ENCODE data around the gene PLXNB3.

DNA sequence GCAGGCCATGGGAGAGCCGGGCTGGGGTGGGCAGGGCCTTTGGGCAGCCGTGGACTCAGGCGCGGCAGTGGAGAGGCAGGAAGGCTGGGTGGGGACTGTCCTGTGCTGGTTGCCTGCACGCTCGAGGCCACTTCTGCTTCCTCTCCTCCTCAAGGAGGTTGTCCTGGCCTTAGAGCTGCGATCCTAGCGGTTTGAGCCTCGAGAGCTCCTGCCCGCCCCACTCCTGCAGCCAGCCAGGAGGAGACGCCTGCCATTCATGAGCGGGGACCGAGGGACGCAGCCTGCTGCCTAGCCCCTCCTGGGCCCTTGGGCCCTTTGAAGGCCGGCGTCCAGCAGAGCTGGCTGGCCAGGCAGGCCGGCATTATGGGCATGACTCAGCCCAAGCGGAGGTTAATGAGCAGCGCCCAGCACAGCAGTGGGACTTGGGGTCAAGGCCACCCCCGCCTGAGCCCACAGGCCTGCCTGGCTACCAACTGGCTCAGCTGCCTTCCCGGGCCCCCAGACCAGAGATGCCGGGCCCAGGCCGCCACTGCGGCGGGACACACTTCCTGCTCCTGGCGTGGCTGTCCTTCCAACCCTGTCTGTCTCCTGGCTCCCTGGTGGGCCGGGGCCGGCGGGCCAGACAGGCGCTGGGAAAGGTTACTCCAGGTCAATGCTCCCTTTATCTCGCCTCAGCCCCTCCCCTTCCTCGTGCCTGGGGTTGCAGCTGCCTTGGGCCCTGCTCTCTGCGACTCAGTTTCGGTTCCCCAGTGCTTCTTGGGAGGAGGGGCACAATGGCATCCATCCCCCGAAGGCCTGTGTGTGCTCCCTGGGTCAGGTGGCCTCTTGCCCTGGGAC is 37.5 kb upstream of the PLXNB3 start:
- TF ChIP-seq EZH2 (optimal IDR thresholded peaks at IDR 0.05; ENCODE audit: low read depth, low read length) (no peak), EZH2phosphoT487 (IDR thresholded peaks at IDR 0.05; ENCODE audit: low read length) (no peak)
- TF ChIP-seq, protein P1, sequence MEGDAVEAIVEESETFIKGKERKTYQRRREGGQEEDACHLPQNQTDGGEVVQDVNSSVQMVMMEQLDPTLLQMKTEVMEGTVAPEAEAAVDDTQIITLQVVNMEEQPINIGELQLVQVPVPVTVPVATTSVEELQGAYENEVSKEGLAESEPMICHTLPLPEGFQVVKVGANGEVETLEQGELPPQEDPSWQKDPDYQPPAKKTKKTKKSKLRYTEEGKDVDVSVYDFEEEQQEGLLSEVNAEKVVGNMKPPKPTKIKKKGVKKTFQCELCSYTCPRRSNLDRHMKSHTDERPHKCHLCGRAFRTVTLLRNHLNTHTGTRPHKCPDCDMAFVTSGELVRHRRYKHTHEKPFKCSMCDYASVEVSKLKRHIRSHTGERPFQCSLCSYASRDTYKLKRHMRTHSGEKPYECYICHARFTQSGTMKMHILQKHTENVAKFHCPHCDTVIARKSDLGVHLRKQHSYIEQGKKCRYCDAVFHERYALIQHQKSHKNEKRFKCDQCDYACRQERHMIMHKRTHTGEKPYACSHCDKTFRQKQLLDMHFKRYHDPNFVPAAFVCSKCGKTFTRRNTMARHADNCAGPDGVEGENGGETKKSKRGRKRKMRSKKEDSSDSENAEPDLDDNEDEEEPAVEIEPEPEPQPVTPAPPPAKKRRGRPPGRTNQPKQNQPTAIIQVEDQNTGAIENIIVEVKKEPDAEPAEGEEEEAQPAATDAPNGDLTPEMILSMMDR (IDR thresholded peaks at IDR 0.05; ENCODE audit: low read length): no peak

Data from MM.1S (cell line).